ENCODE data around the gene STBD1.

- TF ChIP-seq EZH2 (IDR thresholded peaks at IDR 0.05; ENCODE audit: insufficient read depth, poor library complexity, severe bottlenecking) (no peak), EZH2phosphoT487 (IDR thresholded peaks at IDR 0.05; ENCODE audit: insufficient read depth, low read depth) (no peak)
These were observed 4.8 kb upstream of the STBD1 start for GRCh38 chr4:76301775-76302162.
